SK-N-MC (cell line): ENCODE results near the gene EMX2.

Source experiments
- EZH2 ChIP-seq: fragments of 200-600 bp; sonication (generic); IDR thresholded peaks from one replicate; pipeline ENCODE4 v1.6.1; 2017; ENCODE audit warnings: antibody characterized with exemption
- FOXP2 ChIP-seq: optimal IDR thresholded peaks from 2 replicates; pipeline ENCODE3; 2011; ENCODE audit warnings: mild to moderate bottlenecking, moderate library complexity; ENCODE audit not compliant: insufficient read depth; ENCODE audit errors: extremely low read length, control extremely low read depth
- POLR2AphosphoS5 ChIP-seq: IDR thresholded peaks from 2 replicates; pipeline ENCODE4 v1.6.1; 2012; ENCODE audit warnings: mild to moderate bottlenecking, low read depth, low read length, borderline replicate concordance

GRCh38 chr10:117541909-117542705, 439 bp upstream of the EMX2 start:
- TF ChIP-seq POLR2AphosphoS5 (no peak), EZH2 (no peak), FOXP2 (peak; percentile 58)
